ENCODE data around the gene UGDH.

- TF ChIP-seq, protein P1, sequence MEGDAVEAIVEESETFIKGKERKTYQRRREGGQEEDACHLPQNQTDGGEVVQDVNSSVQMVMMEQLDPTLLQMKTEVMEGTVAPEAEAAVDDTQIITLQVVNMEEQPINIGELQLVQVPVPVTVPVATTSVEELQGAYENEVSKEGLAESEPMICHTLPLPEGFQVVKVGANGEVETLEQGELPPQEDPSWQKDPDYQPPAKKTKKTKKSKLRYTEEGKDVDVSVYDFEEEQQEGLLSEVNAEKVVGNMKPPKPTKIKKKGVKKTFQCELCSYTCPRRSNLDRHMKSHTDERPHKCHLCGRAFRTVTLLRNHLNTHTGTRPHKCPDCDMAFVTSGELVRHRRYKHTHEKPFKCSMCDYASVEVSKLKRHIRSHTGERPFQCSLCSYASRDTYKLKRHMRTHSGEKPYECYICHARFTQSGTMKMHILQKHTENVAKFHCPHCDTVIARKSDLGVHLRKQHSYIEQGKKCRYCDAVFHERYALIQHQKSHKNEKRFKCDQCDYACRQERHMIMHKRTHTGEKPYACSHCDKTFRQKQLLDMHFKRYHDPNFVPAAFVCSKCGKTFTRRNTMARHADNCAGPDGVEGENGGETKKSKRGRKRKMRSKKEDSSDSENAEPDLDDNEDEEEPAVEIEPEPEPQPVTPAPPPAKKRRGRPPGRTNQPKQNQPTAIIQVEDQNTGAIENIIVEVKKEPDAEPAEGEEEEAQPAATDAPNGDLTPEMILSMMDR (optimal IDR thresholded peaks at IDR 0.05 in 1 of 3, IDR thresholded peaks at IDR 0.05 in 1 of 3, conservative IDR thresholded peaks at IDR 0.05 in 1 of 3; ENCODE audit: extremely low read depth in 1 of 3, insufficient read depth in 2 of 3, low read length in 3 of 3) = no peak
- no peak for TF ChIP-seq EZH2 (IDR thresholded peaks at IDR 0.05; ENCODE audit: low read length)
Measured at GRCh38 chr4:39464886-39465501, 62.2 kb downstream of the UGDH start.
